ENCODE data around the gene DLGAP1.

The DLGAP1 gene

DNA sequence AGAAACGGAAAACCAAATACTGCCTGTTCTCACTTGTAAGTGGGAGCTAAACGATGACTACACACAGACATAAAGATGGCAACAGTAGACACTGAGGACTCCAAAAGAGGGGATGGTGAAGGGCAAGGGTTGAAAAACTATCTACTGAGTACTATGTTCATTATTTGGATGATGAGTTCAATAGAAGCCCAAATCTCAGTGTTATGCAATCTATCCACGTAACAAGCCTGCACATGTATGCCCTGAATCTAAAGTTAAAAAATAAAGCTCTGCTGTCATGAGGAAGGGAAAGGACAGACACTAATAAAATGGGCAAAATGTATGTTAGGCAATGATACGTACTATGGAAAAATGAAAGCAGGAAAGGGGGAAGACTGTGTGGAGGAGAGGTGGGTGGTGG is 629.1 kb downstream of the DLGAP1 start:
- H3K27ac ChIP-seq (ENCODE audit: insufficient read depth, low read depth, low read length, poor library complexity, severe bottlenecking) = no peak overlapping the region
- no peaks in the 10 kb centered on the region for H3K27me3 ChIP-seq (ENCODE audit: control insufficient read depth, insufficient read depth, low read length, poor library complexity, severe bottlenecking)
- peaks cover 24% of the 10 kb centered on the region for H3K4me1 ChIP-seq (ENCODE audit: control insufficient read depth, insufficient read depth, low read length)
- no peak overlapping the region for H3K4me3 ChIP-seq (ENCODE audit: insufficient read depth, low read depth, low read length)
- H3K9me3 ChIP-seq (ENCODE audit: control insufficient read depth, low read length) = no peaks in the 10 kb centered on the region
- 96 to 97% methylated on average over 4 of the region's 4 CpGs for WGBS, 2 experiments
- no peaks in the 10 kb centered on the region for H3K36me3 ChIP-seq (ENCODE audit: control insufficient read depth, insufficient read depth, low read length)

DNA sequence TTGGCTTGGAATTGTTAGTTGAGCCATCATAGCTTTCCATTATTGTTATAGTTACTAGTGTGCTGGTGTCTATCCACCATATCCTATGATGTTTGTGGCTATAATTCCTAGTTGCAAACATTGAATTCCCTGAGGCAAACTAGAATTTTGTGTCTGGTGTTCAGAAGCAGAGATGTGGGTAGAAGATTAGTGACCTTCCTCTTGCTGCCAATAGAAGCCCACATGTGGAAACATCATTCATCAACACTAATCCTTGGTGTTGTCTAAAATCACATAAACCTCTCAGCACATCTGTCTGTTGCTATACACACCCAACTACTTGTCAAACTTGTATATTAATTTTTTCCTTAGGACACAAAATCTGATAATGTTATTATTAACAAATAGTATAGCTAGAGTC is 631.0 kb downstream of the DLGAP1 start:
- H3K4me3 ChIP-seq (ENCODE audit: insufficient read depth, low read depth, low read length) = no peak overlapping the region
- H3K27me3 ChIP-seq (ENCODE audit: control insufficient read depth, insufficient read depth, low read length, poor library complexity, severe bottlenecking) = no peaks in the 10 kb centered on the region
- no peaks in the 10 kb centered on the region for H3K9me3 ChIP-seq (ENCODE audit: control insufficient read depth, low read length)
- no peaks in the 10 kb centered on the region for H3K36me3 ChIP-seq (ENCODE audit: control insufficient read depth, insufficient read depth, low read length)
- peaks cover 31% of the 10 kb centered on the region for H3K4me1 ChIP-seq (ENCODE audit: control insufficient read depth, insufficient read depth, low read length)
- no peak overlapping the region for H3K27ac ChIP-seq (ENCODE audit: insufficient read depth, low read depth, low read length, poor library complexity, severe bottlenecking)

DNA sequence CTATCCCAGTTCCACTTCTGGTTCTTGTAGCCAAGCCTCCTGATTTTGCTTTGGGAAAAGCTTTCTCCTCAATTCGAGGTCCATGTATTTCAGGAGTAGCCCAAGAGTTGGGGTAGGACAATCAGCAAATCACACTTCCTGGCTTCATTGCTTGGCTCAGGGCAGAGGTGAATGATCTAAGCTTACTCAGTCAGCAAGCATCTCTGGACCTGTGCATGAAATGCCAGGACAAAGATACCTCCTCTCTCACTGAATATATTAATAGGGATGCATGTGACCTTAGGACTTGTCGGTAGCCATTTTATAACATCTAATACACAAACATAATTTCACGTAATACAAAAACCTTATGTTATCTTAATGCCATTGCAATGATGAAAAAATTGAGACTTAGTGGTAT is 632.0 kb downstream of the DLGAP1 start:
- Histone ChIP-seq H3K36me3 (ENCODE audit: control insufficient read depth, insufficient read depth, low read length) (no peaks in the 10 kb centered on the region), H3K27me3 (ENCODE audit: control insufficient read depth, insufficient read depth, low read length, poor library complexity, severe bottlenecking) (no peaks in the 10 kb centered on the region), H3K9me3 (ENCODE audit: control insufficient read depth, low read length) (no peaks in the 10 kb centered on the region), H3K4me1 (ENCODE audit: control insufficient read depth, insufficient read depth, low read length) (peaks cover 30% of the 10 kb centered on the region), H3K4me3 (ENCODE audit: insufficient read depth, low read depth, low read length) (no peak overlapping the region), H3K27ac (ENCODE audit: insufficient read depth, low read depth, low read length, poor library complexity, severe bottlenecking) (no peak overlapping the region)
- WGBS, 2 experiments = 88 to 99% methylated on average over 2 to 3 of the region's 3 CpGs

DNA sequence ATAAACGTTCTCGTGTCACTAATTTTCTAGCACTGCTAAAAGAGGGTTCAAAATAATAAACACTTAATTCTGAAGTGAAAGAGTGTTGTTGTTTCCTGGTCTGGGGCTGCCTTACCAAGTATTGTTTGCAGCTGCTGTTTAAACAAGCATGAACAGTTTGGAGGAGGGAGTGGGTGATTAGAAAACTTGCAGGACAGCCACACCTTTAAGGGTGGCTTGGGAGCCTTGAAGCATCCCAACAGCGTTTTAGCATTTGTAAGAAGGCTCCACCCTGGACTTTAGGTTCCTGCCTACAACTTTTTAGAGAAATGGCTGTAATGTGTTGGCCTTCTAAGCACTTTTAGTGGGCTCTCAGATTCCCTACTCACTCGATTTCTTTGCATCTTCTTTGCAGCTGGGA is 633.6 kb downstream of the DLGAP1 start:
- Histone ChIP-seq H3K27me3 (ENCODE audit: control insufficient read depth, insufficient read depth, low read length, poor library complexity, severe bottlenecking) (no peaks in the 10 kb centered on the region), H3K4me3 (ENCODE audit: insufficient read depth, low read depth, low read length) (no peak overlapping the region), H3K9me3 (ENCODE audit: control insufficient read depth, low read length) (no peaks in the 10 kb centered on the region), H3K4me1 (ENCODE audit: control insufficient read depth, insufficient read depth, low read length) (peaks cover 28% of the 10 kb centered on the region), H3K27ac (ENCODE audit: insufficient read depth, low read depth, low read length, poor library complexity, severe bottlenecking) (no peak overlapping the region), H3K36me3 (ENCODE audit: control insufficient read depth, insufficient read depth, low read length) (no peaks in the 10 kb centered on the region)
- 71% methylated on average over 4 of the region's 4 CpGs for WGBS, 2 experiments

DNA sequence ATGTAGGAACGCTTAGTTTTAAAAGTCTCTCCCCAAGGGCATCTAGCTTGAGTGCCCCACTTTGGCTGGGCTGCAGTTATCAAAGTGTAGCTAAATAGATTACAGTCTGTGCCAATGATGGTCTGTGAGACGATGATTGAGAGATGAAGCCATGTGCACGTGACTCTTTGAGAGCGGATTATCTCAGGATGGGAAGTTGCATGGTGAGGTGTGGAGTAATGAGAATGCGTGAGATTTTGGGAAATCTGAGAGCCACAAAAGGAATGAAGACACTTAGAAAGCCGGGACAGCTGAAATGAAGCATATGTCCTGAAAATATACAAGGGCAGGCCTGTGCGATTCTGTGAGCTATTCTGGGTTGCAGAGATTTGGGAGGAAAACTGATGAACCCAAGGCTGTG is 635.1 kb downstream of the DLGAP1 start:
- Histone ChIP-seq H3K27ac (ENCODE audit: insufficient read depth, low read depth, low read length, poor library complexity, severe bottlenecking) (no peak overlapping the region), H3K4me1 (ENCODE audit: control insufficient read depth, insufficient read depth, low read length) (peaks cover 27% of the 10 kb centered on the region), H3K4me3 (ENCODE audit: insufficient read depth, low read depth, low read length) (no peak overlapping the region), H3K27me3 (ENCODE audit: control insufficient read depth, insufficient read depth, low read length, poor library complexity, severe bottlenecking) (no peaks in the 10 kb centered on the region), H3K9me3 (ENCODE audit: control insufficient read depth, low read length) (no peaks in the 10 kb centered on the region), H3K36me3 (ENCODE audit: control insufficient read depth, insufficient read depth, low read length) (no peaks in the 10 kb centered on the region)
- 94 to 95% methylated on average over 7 of the region's 7 CpGs for WGBS, 2 experiments

DNA sequence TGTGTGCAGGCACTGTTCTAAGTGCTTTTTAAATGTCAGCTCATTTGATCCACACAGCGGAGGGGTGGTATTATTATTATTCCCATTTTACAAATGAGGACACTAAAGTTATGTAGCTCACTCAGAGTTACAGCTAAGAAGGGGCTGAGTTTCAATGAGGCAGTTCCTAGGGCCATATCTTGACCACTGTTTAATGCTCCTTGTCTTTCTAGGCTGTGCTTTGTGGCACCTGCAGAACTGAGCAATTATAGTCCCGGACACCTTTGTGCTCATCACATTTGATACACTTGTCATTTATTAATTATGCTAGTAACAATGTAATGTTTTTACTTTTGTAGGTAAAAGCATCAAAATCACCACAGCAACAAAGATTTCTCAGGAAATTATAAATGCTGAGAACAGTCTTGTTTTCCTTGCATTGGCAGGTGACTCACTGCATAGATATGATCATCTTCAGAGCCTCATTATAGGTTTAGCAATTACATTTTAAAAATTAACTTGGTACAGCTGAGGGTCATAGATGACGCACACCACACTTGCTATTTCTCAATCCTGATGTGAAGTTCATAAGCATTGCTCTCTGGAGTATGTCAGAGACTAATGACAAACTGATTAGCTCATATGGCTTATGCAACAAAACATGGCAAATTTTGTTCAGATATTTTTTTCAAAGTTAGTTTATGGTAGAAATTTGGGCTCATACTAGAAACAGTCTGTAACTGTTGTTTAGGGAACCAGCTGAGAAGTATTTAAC is 638.3 kb downstream of the DLGAP1 start:
- H3K27ac ChIP-seq (ENCODE audit: insufficient read depth, low read depth, low read length, poor library complexity, severe bottlenecking) = no peak overlapping the region

DNA sequence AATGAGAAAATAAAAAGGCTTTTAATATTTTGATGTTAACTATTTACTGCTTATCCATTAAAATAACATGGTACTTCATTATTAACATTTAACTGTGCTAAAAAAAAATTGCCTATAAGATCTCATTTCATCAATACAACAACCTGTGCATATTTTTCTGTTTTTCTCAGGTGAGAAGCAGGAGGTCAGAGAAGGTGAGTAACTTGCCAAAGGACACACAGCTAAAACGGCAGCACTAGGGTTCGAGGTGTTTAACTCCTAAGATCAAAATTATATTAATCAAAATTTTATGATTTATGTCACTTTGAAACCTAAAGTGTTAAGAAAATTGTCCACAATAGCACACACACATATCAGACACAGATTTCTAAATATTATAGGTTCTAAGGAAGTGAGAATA is 639.1 kb downstream of the DLGAP1 start:
- Histone ChIP-seq H3K4me1 (ENCODE audit: control insufficient read depth, insufficient read depth, low read length) (peaks cover 17% of the 10 kb centered on the region), H3K36me3 (ENCODE audit: control insufficient read depth, insufficient read depth, low read length) (no peaks in the 10 kb centered on the region), H3K27ac (ENCODE audit: insufficient read depth, low read depth, low read length, poor library complexity, severe bottlenecking) (no peak overlapping the region), H3K4me3 (ENCODE audit: insufficient read depth, low read depth, low read length) (no peak overlapping the region), H3K9me3 (ENCODE audit: control insufficient read depth, low read length) (no peaks in the 10 kb centered on the region), H3K27me3 (ENCODE audit: control insufficient read depth, insufficient read depth, low read length, poor library complexity, severe bottlenecking) (no peaks in the 10 kb centered on the region)
- WGBS, 2 experiments = 80% methylated on average over 1 of the region's 2 CpGs; no CpG with 5 or more reads in 1 of the 2 experiments

More for the DNA sequence above, 638.3 kb downstream of the DLGAP1 start:
- Histone ChIP-seq H3K4me3 (ENCODE audit: insufficient read depth, low read depth, low read length) (no peak overlapping the region), H3K4me1 (ENCODE audit: control insufficient read depth, insufficient read depth, low read length) (peaks cover 23% of the 10 kb centered on the region), H3K9me3 (ENCODE audit: control insufficient read depth, low read length) (no peaks in the 10 kb centered on the region), H3K27me3 (ENCODE audit: control insufficient read depth, insufficient read depth, low read length, poor library complexity, severe bottlenecking) (no peaks in the 10 kb centered on the region), H3K36me3 (ENCODE audit: control insufficient read depth, insufficient read depth, low read length) (no peaks in the 10 kb centered on the region)
- WGBS, 2 experiments = 61 to 69% methylated on average over 2 of the region's 3 CpGs

DNA sequence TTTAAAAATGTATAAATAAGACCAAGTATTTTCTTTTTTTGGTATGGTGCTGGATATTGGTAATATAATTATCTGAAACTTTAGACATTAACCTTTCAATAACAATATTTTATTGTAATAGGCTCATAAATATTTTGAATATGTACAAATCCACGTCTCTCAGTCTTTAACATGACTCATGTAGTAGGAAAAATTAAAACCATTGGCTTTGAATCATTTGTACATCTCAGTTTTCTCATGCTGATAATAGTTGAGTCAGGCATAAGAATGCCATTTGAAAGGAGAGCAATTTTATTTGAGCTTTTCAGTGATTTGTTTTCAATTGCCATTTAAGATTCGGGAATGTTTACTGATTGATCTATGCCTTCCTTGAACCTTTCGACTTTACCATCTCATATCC is 640.3 kb downstream of the DLGAP1 start:
- Histone ChIP-seq H3K4me1 (ENCODE audit: control insufficient read depth, insufficient read depth, low read length) (peaks cover 10% of the 10 kb centered on the region), H3K9me3 (ENCODE audit: control insufficient read depth, low read length) (no peaks in the 10 kb centered on the region), H3K36me3 (ENCODE audit: control insufficient read depth, insufficient read depth, low read length) (no peaks in the 10 kb centered on the region), H3K27ac (ENCODE audit: insufficient read depth, low read depth, low read length, poor library complexity, severe bottlenecking) (no peak overlapping the region), H3K4me3 (ENCODE audit: insufficient read depth, low read depth, low read length) (no peak overlapping the region), H3K27me3 (ENCODE audit: control insufficient read depth, insufficient read depth, low read length, poor library complexity, severe bottlenecking) (no peaks in the 10 kb centered on the region)
- whole genome bisulfite sequencing, 2 experiments = 92 to 97% methylated on average over 2 to 3 of the region's 3 CpGs

DNA sequence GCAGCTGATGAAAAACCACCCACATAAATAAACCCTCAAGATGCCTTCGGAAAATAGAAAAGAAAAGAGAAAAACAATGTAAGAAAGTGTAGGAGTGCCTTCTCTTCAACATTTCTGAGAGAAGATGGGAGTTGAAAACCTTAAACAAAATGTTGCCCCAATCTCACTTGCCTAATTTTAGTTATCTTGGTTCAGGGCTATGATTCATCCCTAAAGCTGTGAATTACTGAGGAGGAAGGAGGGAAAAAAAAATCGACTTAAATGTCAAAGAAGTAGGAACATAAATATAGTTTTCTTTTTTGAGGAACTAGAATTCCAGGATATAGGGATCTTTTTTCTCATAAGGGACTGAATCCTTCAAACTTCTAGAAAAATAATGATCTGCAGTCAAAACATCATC is 644.8 kb downstream of the DLGAP1 start:
- Histone ChIP-seq H3K4me3 (ENCODE audit: insufficient read depth, low read depth, low read length) (no peak overlapping the region), H3K4me1 (ENCODE audit: control insufficient read depth, insufficient read depth, low read length) (peaks cover 6% of the 10 kb centered on the region), H3K27me3 (ENCODE audit: control insufficient read depth, insufficient read depth, low read length, poor library complexity, severe bottlenecking) (no peaks in the 10 kb centered on the region), H3K27ac (ENCODE audit: insufficient read depth, low read depth, low read length, poor library complexity, severe bottlenecking) (no peak overlapping the region), H3K36me3 (ENCODE audit: control insufficient read depth, insufficient read depth, low read length) (no peaks in the 10 kb centered on the region), H3K9me3 (ENCODE audit: control insufficient read depth, low read length) (no peaks in the 10 kb centered on the region)
- WGBS, 2 experiments = 91 to 94% methylated on average over 1 to 2 of the region's 2 CpGs

DNA sequence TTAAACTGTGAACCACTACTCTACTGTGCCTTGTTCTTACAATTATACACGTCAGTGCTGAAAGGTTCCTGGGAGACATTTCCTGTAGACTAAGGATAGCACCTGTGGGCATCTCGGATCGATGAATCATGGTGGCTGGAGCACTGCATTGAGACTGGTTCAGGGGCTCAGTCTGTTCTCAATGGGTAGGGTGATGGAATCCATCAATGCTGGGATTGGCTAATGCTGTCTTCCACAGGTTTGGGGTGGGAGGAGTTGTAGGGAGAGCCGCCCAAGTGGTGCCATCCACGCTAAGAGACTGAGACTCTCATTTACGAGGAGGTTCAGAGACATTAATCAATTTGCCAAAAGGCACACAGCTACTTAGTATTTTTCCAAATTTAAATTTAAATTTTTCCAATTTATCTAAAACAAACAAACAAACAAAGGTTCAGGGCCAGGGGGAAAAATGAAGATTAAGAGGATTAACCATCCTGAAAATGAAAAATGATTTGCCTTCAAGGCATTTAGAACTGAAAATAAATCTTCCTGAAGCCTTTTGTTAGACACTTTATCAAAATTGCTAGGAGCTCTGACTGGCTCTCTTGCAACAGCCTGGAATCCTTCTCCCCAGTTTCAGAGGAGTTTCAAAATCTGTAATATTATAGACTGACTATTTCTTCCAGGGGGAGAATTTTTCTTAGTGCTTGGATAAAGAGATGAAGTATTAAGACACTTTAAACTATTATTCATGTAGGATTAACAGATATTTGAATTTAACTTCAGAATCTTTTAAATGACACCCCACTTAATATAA is 645.9 kb downstream of the DLGAP1 start:
- Histone ChIP-seq H3K36me3 (ENCODE audit: control insufficient read depth, insufficient read depth, low read length) (no peaks in the 10 kb centered on the region), H3K4me3 (ENCODE audit: insufficient read depth, low read depth, low read length) (no peak overlapping the region), H3K4me1 (ENCODE audit: control insufficient read depth, insufficient read depth, low read length) (peaks cover 6% of the 10 kb centered on the region), H3K27ac (ENCODE audit: insufficient read depth, low read depth, low read length, poor library complexity, severe bottlenecking) (no peak overlapping the region), H3K9me3 (ENCODE audit: control insufficient read depth, low read length) (no peaks in the 10 kb centered on the region), H3K27me3 (ENCODE audit: control insufficient read depth, insufficient read depth, low read length, poor library complexity, severe bottlenecking) (no peaks in the 10 kb centered on the region)
- 89 to 93% methylated on average over 6 of the region's 6 CpGs for WGBS, 2 experiments
